ENCODE data around the gene FCRL5.

Gene FCRL5

DNA sequence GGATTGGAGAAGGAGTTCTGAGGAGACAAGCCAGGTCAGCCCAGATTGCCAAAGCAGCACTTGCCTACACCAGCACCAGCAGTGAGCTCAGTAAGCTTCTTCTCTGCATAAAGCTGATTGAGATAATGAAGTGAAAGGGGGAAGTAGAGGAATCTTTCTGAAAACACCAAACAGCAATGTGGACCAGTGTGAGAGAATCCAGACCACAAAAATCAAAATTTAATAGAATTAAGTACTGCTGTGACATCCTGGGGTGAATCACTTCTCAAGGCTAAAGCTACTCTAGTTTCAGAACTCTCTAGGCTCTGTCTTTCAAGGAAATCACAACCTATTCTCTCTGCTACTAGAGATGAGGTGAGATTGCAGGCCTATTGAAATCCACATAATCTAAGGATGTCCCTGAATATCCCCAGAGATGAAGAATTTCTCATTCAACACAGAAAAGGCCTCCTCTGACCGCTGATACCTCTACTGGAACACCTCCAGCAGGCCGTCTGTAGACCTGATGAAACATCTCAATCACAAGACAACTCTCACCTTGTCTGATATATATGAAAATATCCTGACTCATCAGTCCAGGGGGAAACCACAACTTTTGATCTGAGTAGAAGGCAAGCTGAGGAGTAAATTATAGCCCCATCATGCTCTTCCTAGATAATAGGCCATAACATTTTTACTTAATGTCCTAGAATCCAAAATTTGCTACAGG, 45.8 kb upstream of the FCRL5 start, which contains the start of gene FCRL4 (continued):
- TF ChIP-seq, protein P1, sequence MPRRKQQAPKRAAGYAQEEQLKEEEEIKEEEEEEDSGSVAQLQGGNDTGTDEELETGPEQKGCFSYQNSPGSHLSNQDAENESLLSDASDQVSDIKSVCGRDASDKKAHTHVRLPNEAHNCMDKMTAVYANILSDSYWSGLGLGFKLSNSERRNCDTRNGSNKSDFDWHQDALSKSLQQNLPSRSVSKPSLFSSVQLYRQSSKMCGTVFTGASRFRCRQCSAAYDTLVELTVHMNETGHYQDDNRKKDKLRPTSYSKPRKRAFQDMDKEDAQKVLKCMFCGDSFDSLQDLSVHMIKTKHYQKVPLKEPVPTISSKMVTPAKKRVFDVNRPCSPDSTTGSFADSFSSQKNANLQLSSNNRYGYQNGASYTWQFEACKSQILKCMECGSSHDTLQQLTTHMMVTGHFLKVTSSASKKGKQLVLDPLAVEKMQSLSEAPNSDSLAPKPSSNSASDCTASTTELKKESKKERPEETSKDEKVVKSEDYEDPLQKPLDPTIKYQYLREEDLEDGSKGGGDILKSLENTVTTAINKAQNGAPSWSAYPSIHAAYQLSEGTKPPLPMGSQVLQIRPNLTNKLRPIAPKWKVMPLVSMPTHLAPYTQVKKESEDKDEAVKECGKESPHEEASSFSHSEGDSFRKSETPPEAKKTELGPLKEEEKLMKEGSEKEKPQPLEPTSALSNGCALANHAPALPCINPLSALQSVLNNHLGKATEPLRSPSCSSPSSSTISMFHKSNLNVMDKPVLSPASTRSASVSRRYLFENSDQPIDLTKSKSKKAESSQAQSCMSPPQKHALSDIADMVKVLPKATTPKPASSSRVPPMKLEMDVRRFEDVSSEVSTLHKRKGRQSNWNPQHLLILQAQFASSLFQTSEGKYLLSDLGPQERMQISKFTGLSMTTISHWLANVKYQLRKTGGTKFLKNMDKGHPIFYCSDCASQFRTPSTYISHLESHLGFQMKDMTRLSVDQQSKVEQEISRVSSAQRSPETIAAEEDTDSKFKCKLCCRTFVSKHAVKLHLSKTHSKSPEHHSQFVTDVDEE (CRISPR knock-in tag; IDR thresholded peaks at IDR 0.05) = no peak
- TF ChIP-seq GLIS3 (CRISPR knock-in tag; IDR thresholded peaks at IDR 0.05) (no peak), SNAI2 (CRISPR knock-in tag; IDR thresholded peaks at IDR 0.05) (no peak), ZNF70 (CRISPR knock-in tag; IDR thresholded peaks at IDR 0.05) (no peak)
- TF ChIP-seq, protein P2, sequence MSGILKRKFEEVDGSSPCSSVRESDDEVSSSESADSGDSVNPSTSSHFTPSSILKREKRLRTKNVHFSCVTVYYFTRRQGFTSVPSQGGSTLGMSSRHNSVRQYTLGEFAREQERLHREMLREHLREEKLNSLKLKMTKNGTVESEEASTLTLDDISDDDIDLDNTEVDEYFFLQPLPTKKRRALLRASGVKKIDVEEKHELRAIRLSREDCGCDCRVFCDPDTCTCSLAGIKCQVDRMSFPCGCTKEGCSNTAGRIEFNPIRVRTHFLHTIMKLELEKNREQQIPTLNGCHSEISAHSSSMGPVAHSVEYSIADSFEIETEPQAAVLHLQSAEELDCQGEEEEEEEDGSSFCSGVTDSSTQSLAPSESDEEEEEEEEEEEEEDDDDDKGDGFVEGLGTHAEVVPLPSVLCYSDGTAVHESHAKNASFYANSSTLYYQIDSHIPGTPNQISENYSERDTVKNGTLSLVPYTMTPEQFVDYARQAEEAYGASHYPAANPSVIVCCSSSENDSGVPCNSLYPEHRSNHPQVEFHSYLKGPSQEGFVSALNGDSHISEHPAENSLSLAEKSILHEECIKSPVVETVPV (CRISPR knock-in tag; IDR thresholded peaks at IDR 0.05) = no peak

DNA sequence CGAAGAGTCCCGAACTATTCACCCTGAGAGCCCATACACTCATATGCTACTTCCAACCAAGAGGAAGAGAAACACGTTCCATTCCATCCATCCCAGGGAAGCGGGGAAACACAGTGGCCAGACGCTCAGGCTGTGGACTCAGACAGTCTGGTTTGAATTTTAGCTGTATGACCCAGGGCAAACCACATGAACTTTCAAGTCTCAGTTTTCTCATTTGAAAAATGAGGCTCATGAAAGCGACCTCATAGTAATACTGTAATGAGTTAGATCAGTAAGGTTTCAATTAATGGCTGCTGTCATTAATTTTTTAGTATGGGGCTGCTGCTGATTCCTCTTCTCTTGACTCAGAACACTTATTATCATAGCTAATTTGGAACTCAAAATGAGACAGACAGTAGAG, 44.1 kb upstream of the FCRL5 start:
- no peak for TF ChIP-seq ZNF8 (CRISPR knock-in tag; IDR thresholded peaks at IDR 0.05)
- TF ChIP-seq TCF4 (CRISPR knock-in tag; IDR thresholded peaks at IDR 0.05; ENCODE audit: borderline replicate concordance) = no peak
- no peak for TF ChIP-seq ZNF565 (CRISPR knock-in tag; conservative IDR thresholded peaks at IDR 0.05; ENCODE audit: low read depth)
- TF ChIP-seq CSDC2 (CRISPR knock-in tag; IDR thresholded peaks at IDR 0.05) = no peak
- TF ChIP-seq ZFP3 (CRISPR knock-in tag; IDR thresholded peaks at IDR 0.05) = no peak
- no peak for TF ChIP-seq RARB (CRISPR knock-in tag; IDR thresholded peaks at IDR 0.05)
- no peak for TF ChIP-seq SNAI2 (CRISPR knock-in tag; IDR thresholded peaks at IDR 0.05)
- no peak for TF ChIP-seq ZC3H10 (CRISPR knock-in tag; IDR thresholded peaks at IDR 0.05)
- TF ChIP-seq OSR1 (CRISPR knock-in tag; IDR thresholded peaks at IDR 0.05) = no peak
- no peak for TF ChIP-seq ZNF70 (CRISPR knock-in tag; IDR thresholded peaks at IDR 0.05)
- TF ChIP-seq, protein P2 (CRISPR knock-in tag; IDR thresholded peaks at IDR 0.05) = no peak
- TF ChIP-seq, protein P3, sequence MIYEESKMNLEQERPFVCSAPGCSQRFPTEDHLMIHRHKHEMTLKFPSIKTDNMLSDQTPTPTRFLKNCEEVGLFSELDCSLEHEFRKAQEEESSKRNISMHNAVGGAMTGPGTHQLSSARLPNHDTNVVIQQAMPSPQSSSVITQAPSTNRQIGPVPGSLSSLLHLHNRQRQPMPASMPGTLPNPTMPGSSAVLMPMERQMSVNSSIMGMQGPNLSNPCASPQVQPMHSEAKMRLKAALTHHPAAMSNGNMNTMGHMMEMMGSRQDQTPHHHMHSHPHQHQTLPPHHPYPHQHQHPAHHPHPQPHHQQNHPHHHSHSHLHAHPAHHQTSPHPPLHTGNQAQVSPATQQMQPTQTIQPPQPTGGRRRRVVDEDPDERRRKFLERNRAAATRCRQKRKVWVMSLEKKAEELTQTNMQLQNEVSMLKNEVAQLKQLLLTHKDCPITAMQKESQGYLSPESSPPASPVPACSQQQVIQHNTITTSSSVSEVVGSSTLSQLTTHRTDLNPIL (CRISPR knock-in tag; IDR thresholded peaks at IDR 0.05; ENCODE audit: low read depth) = no peak
- TF ChIP-seq ZFP30 (CRISPR knock-in tag; IDR thresholded peaks at IDR 0.05) = no peak
- TF ChIP-seq PPARA (CRISPR knock-in tag; IDR thresholded peaks at IDR 0.05; ENCODE audit: borderline replicate concordance) = no peak
- no peak for TF ChIP-seq ARNTL (CRISPR knock-in tag; IDR thresholded peaks at IDR 0.05; ENCODE audit: borderline replicate concordance, low read depth)
- TF ChIP-seq, protein P4, sequence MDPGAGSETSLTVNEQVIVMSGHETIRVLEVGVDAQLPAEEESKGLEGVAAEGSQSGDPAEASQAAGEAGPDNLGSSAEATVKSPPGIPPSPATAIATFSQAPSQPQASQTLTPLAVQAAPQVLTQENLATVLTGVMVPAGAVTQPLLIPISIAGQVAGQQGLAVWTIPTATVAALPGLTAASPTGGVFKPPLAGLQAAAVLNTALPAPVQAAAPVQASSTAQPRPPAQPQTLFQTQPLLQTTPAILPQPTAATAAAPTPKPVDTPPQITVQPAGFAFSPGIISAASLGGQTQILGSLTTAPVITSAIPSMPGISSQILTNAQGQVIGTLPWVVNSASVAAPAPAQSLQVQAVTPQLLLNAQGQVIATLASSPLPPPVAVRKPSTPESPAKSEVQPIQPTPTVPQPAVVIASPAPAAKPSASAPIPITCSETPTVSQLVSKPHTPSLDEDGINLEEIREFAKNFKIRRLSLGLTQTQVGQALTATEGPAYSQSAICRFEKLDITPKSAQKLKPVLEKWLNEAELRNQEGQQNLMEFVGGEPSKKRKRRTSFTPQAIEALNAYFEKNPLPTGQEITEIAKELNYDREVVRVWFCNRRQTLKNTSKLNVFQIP (CRISPR knock-in tag; IDR thresholded peaks at IDR 0.05; ENCODE audit: borderline replicate concordance, low read depth) = no peak
- no peak for ATAC-seq

DNA sequence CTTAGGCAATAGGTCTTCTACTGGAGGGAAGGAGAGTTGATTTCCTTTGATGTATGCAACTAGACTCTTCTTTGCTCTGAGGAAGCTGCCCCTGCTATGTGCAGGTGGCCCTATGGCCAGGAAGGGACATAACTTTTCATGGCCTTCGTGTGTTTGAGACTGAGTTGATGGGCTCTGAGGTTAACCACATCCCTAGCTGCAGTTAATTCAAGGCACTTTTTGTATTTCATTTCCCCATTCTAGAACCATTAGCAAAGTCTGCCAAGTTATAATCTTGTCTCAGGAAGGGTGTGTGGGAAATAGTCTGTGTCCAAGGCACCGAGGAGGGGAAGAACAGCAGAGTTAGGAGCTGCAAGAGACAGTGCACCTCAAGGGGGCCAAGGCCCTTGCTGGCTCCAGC, 43.0 kb upstream of the FCRL5 start:
- ATAC-seq = no peak
- TF ChIP-seq GLIS3 (CRISPR knock-in tag; IDR thresholded peaks at IDR 0.05) (no peak), ZNF565 (CRISPR knock-in tag; conservative IDR thresholded peaks at IDR 0.05; ENCODE audit: low read depth) (no peak), ZFP3 (CRISPR knock-in tag; IDR thresholded peaks at IDR 0.05) (no peak), ESRRG (CRISPR knock-in tag; IDR thresholded peaks at IDR 0.05) (no peak)
- TF ChIP-seq, protein P4 (CRISPR knock-in tag; IDR thresholded peaks at IDR 0.05; ENCODE audit: borderline replicate concordance, low read depth) = no peak
- TF ChIP-seq, protein P5, sequence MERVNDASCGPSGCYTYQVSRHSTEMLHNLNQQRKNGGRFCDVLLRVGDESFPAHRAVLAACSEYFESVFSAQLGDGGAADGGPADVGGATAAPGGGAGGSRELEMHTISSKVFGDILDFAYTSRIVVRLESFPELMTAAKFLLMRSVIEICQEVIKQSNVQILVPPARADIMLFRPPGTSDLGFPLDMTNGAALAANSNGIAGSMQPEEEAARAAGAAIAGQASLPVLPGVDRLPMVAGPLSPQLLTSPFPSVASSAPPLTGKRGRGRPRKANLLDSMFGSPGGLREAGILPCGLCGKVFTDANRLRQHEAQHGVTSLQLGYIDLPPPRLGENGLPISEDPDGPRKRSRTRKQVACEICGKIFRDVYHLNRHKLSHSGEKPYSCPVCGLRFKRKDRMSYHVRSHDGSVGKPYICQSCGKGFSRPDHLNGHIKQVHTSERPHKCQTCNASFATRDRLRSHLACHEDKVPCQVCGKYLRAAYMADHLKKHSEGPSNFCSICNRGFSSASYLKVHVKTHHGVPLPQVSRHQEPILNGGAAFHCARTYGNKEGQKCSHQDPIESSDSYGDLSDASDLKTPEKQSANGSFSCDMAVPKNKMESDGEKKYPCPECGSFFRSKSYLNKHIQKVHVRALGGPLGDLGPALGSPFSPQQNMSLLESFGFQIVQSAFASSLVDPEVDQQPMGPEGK (CRISPR knock-in tag; IDR thresholded peaks at IDR 0.05; ENCODE audit: borderline replicate concordance) = no peak
- TF ChIP-seq, protein P2 (CRISPR knock-in tag; IDR thresholded peaks at IDR 0.05) = no peak
